SU-DHL-6 (cell line): ENCODE measurements around the gene SPECC1.
"Not testable (repeated sequence)": the region's sequence is repeated elsewhere in the genome, so short reads cannot be mapped to it uniquely, and the experiment has no call there.

Experiments used
- H2AFZ ChIP-seq: fragments of 200-600 bp; sonication (generic); 2 replicates; pipeline ENCODE4 v1.6.1; 2014; ENCODE audit warnings: low read depth, mild to moderate bottlenecking, moderate library complexity, mixed read lengths, antibody characterized with exemption, low read length; ENCODE audit not compliant: severe bottlenecking
- H3F3A ChIP-seq: fragments of 200-600 bp; shearing (Covaris generic); 2 replicates; pipeline ENCODE4 v1.6.0; 2016; ENCODE audit warnings: antibody characterized with exemption, mild to moderate bottlenecking; ENCODE audit not compliant: insufficient read depth
- H3K27ac ChIP-seq: fragments of 200-600 bp; sonication (generic); 2 replicates; pipeline ENCODE4 v1.5.1; 2016; ENCODE audit warnings: low read depth, mild to moderate bottlenecking, low read length, moderate library complexity, mixed read lengths
- H3K27me3 ChIP-seq: fragments of 200-600 bp; sonication (generic), shearing (Covaris generic); 2 replicates; pipeline ENCODE4 v1.6.0; 2014; ENCODE audit warnings: mild to moderate bottlenecking, low read length
- H3K36me3 ChIP-seq: fragments of 200-600 bp; sonication (generic); 2 replicates; pipeline ENCODE4 v1.6.1; 2014; ENCODE audit warnings: mild to moderate bottlenecking, low read length, mixed read lengths
- H3K4me2 ChIP-seq: fragments of 300-600, 200-600 bp; shearing (Covaris generic), sonication (generic); 2 replicates; pipeline ENCODE4 v1.6.0; 2014; ENCODE audit warnings: low read length, low read depth, mild to moderate bottlenecking; ENCODE audit not compliant: poor library complexity, severe bottlenecking
- H3K4me3 ChIP-seq: fragments of 200-600 bp; sonication (generic); 2 replicates; pipeline ENCODE4 v1.5.1; 2014; ENCODE audit warnings: antibody characterized with exemption, low read length, mild to moderate bottlenecking, mixed read lengths; ENCODE audit not compliant: insufficient read depth, poor library complexity, severe bottlenecking
- H3K79me2 ChIP-seq: fragments of 200-600 bp; sonication (generic); 2 replicates; pipeline ENCODE4 v1.6.1; 2014; ENCODE audit warnings: mild to moderate bottlenecking, low read length, moderate library complexity; ENCODE audit not compliant: insufficient read depth
- H3K9ac ChIP-seq: fragments of 200-600 bp; sonication (generic); 2 replicates; pipeline ENCODE4 v1.7.0; 2014; ENCODE audit warnings: mild to moderate bottlenecking, low read length
- H3K9me2 ChIP-seq: fragments of 200-600 bp; sonication (generic); replicated peaks from 2 replicates; pipeline ENCODE4 v1.6.1; 2014; ENCODE audit warnings: low read length; ENCODE audit not compliant: insufficient read depth
- H3K9me3 ChIP-seq: fragments of 200-600 bp; sonication (generic); 2 replicates; pipeline ENCODE4 v1.6.1; 2014; ENCODE audit warnings: low read length, mixed read lengths; ENCODE audit not compliant: insufficient read depth
- H4K20me1 ChIP-seq: fragments of 200-600 bp; sonication (generic); 2 replicates; pipeline ENCODE4 v1.6.1; 2014; ENCODE audit warnings: low read depth, mild to moderate bottlenecking, antibody characterized with exemption, low read length, moderate library complexity, mixed read lengths
- EZH2phosphoT487 ChIP-seq: fragments of 200-600 bp; sonication (generic), shearing (Covaris generic); conservative IDR thresholded peaks from 2 replicates; pipeline ENCODE4 v1.6.1; 2018; ENCODE audit warnings: mild to moderate bottlenecking, antibody characterized with exemption, low read length, moderate library complexity, mixed read lengths
- TF ChIP-seq, protein P1 (sequence below): fragments of 200-600 bp; sonication (generic); IDR thresholded peaks from one replicate; pipeline ENCODE4 v1.5.1; 2017; ENCODE audit warnings: antibody characterized with exemption, mild to moderate bottlenecking, low read length, moderate library complexity; ENCODE audit not compliant: insufficient read depth, poor library complexity, severe bottlenecking

The SPECC1 gene

DNA sequence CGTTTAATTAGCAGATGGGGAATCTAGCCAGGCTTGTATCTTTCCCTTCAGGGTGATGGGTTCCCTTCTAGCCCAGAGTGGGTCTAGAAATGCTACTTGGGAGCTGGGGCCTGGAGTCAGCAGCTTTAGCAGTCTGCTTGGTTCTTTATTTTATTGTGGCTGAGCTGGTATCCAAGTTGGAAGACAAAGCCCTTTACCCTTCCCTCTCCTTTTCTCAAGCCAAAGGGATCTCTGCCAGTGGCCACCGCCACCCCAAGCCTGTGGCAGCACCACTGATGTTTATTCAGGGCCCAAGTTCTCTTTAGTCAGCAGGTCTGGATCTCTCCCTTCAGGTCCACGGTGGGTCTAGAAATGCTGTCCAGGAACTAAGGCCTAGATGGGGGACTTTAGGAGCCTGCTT is 215.2 kb downstream of the SPECC1 start:
- Histone ChIP-seq H3K36me3 (no peaks in the 10 kb centered on the region), H3K9me3 (no peaks in the 10 kb centered on the region), H3K4me3 (no peak overlapping the region), H4K20me1 (no peaks in the 10 kb centered on the region), H3K79me2 (no peaks in the 10 kb centered on the region), H3K9me2 (no peaks in the 10 kb centered on the region), H3K27me3 (no peaks in the 10 kb centered on the region), H3K27ac (no peak overlapping the region), H3F3A (no peaks in the 10 kb centered on the region), H2AFZ (no peak overlapping the region), H3K4me2 (no peak overlapping the region), H3K9ac (no peak overlapping the region)
- no peak for TF ChIP-seq EZH2phosphoT487
- TF ChIP-seq, protein P1, sequence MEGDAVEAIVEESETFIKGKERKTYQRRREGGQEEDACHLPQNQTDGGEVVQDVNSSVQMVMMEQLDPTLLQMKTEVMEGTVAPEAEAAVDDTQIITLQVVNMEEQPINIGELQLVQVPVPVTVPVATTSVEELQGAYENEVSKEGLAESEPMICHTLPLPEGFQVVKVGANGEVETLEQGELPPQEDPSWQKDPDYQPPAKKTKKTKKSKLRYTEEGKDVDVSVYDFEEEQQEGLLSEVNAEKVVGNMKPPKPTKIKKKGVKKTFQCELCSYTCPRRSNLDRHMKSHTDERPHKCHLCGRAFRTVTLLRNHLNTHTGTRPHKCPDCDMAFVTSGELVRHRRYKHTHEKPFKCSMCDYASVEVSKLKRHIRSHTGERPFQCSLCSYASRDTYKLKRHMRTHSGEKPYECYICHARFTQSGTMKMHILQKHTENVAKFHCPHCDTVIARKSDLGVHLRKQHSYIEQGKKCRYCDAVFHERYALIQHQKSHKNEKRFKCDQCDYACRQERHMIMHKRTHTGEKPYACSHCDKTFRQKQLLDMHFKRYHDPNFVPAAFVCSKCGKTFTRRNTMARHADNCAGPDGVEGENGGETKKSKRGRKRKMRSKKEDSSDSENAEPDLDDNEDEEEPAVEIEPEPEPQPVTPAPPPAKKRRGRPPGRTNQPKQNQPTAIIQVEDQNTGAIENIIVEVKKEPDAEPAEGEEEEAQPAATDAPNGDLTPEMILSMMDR, result no peak

DNA sequence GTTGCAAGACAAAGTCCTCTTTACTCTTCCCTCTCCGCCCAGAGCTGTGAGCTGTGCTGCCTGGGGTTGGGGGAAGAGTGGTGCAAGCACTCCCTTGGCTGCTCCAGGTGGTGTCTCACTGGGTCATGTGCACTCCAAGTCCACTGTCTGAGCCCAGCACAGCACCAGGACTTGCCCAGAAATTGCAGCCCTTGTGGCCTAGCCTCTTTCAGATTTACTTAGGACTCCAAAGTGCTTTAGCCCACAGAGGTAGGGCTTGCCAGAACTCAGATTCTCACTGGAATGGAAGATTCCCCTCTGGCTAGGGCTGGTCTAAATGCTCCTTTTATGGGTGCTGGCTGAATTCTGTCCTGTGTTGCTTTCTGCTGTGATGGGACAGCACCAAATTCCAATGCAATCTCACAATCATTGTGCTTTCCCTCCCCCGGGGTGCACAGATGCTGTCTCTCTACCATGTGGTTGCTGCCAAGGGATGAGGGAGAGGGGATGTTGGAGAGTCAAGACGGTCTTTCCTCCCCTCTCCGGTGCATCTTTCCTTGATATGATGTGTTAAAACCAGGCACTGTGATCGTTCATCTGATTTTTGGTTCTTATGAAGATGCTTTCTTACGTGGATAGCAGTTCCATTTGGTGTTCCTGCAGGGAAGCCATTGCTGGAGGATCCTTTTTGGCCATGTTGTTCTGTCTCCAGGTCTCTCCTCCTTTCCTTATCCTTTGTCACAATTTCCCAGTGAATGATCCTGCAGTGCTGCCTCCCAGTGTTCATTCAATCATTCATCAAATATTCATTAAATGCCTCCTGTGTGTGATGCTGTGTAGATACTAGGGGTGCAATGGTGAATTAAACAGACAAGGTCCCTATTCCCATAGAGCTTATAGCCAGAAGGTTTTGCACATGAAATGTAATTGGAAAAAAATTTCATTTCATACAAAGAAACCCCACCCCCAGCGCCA is 216.3 kb downstream of the SPECC1 start:
- Histone ChIP-seq H3K9me2 (no peaks in the 10 kb centered on the region), H3K27me3 (no peaks in the 10 kb centered on the region), H3K9me3 (no peaks in the 10 kb centered on the region), H3K4me2 (no peak overlapping the region), H3K4me3 (no peak overlapping the region), H3K27ac (no peak overlapping the region), H3F3A (no peaks in the 10 kb centered on the region), H4K20me1 (no peaks in the 10 kb centered on the region), H3K36me3 (no peaks in the 10 kb centered on the region), H2AFZ (no peak overlapping the region), H3K79me2 (no peaks in the 10 kb centered on the region), H3K9ac (no peak overlapping the region)
- no peak for TF ChIP-seq EZH2phosphoT487
- TF ChIP-seq, protein P1, result no peak

DNA sequence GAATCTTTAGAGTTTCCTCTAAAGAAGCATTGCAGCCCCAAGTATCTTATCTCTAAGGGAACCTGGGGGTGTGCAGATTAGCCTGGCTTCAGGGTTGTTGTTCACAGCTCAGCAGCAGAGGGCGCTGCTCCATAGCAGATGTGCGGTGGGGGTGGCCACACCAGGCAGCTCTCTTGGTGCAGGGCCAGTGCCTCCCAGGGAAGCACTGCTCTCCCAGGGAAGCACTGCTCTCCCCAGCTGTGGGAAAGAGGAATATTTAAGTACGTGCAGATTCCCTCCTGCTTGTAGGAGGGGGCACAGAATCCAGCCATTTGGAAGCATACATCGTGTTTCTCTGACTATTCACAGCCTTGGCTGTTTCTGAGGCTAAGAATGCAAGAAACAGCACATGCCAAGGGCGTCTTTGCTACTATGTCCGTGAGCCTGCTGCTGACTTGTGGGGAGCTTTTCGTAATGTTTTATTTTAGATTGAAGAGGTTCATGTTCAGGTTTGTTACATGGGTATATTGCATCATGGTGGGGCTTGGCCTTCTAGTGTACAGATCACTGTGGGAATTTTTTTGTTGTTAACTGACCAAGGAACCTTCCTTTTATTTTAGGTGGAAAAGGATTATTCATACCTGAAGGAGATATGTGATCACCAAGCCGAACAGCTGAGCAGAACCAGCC is 217.8 kb downstream of the SPECC1 start:
- H3K9me3 ChIP-seq, result no peaks in the 10 kb centered on the region
- H3K27me3 ChIP-seq, result no peaks in the 10 kb centered on the region
- no peaks in the 10 kb centered on the region for H3F3A ChIP-seq
- no peaks in the 10 kb centered on the region for H3K79me2 ChIP-seq
- no peak overlapping the region for H3K4me2 ChIP-seq
- no peaks in the 10 kb centered on the region for H3K36me3 ChIP-seq
- no peak overlapping the region for H2AFZ ChIP-seq
- no peak for TF ChIP-seq EZH2phosphoT487
- TF ChIP-seq, protein P1, result peak; percentile 71
- no peaks in the 10 kb centered on the region for H4K20me1 ChIP-seq
- H3K9me2 ChIP-seq, result no peaks in the 10 kb centered on the region
- no peak overlapping the region for H3K4me3 ChIP-seq
- H3K27ac ChIP-seq, result no peak overlapping the region
- H3K9ac ChIP-seq, result no peak overlapping the region

DNA sequence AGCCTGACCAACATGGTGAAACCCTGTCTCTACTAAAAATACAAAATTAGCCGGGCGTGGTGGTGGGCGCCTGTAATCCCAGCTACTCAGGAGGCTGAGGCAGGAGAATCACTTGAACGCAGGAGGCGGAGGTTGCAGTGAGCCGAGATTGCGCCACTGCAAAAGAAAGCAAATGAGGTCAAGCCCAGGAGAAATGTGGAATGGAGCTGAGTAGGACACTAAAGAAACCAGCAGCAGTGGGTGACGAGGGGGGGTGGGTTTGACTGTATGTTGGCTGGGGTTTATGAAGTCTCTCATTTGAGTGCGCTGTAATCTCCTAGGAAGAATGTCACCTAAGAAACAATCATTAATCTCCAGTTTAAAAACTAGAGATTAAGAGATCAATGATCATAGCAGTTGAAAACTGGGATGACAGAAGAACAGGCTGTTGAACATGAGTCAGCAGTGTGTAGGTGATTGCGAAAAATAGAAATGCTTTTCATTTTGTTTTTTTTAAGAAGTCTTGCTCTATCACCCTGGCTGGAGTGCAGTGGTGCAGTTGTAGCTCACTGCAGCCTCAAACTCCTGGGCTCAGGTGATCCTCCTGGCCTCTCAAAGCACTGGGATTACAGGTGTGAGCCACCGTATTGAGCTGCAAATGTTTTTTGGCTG is 218.7 kb downstream of the SPECC1 start:
- not testable (repeated sequence) for H3K4me2 ChIP-seq, H3K27ac ChIP-seq, H3K4me3 ChIP-seq, H3F3A ChIP-seq, H3K27me3 ChIP-seq, H3K36me3 ChIP-seq, H3K9me3 ChIP-seq, H3K9me2 ChIP-seq, H3K9ac ChIP-seq, H3K79me2 ChIP-seq, H4K20me1 ChIP-seq, H2AFZ ChIP-seq
